CD14-positive monocyte (primary cell): Measurements from ENCODE around the gene MMP1. TPM values are rescaled to one million over a fixed set of nuclear protein-coding genes. Genes with fewer than 3 reads are reported as not detected.

ENCODE experiments used
- DNase-seq, 3 donors: peaks; one replicate each; pipeline ENCODE4 v3.0.0-alpha.2; 2011 to 2022
- H2AFZ ChIP-seq: 2 replicates; pipeline ENCODE4 v1.6.0; 2012; ENCODE audit warnings: mild to moderate bottlenecking, low read depth, low read length, inconsistent platforms; ENCODE audit not compliant: insufficient read depth, poor library complexity, severe bottlenecking
- H3K27ac ChIP-seq, 2 donors: 1 replicate in 1 of 2; 2 replicates in 1 of 2; pipeline ENCODE4 v1.5.1; 2012 to 2013; ENCODE audit warnings: low read length in 2 of 2, control low read depth in 1 of 2, inconsistent platforms in 1 of 2, low read depth in 1 of 2, mild to moderate bottlenecking in 1 of 2
- H3K27me3 ChIP-seq, 2 donors: one replicate each; pipeline versions ENCODE4 v1.6.0 to v1.6.1; 2011 to 2013; ENCODE audit warnings: low read length in 2 of 2; ENCODE audit not compliant: control insufficient read depth in 2 of 2, insufficient read depth in 2 of 2
- H3K36me3 ChIP-seq, 2 donors: replicated peaks in 1 of 2; 1 replicate in 1 of 2; 2 replicates in 1 of 2; pipeline versions ENCODE4 v1.5.1 to v1.6.1; 2012 to 2013; ENCODE audit warnings: low read length in 2 of 2, control low read depth in 1 of 2, inconsistent platforms in 1 of 2, mild to moderate bottlenecking in 1 of 2; ENCODE audit not compliant: insufficient read depth in 2 of 2, control insufficient read depth in 1 of 2
- H3K4me1 ChIP-seq, 2 donors: 1 replicate in 1 of 2; 2 replicates in 1 of 2; pipeline versions ENCODE4 v1.5.1 to v1.6.1; 2012 to 2013; ENCODE audit warnings: low read length in 2 of 2, control low read depth in 1 of 2, inconsistent platforms in 1 of 2, mild to moderate bottlenecking in 1 of 2, moderate library complexity in 1 of 2; ENCODE audit not compliant: insufficient read depth in 2 of 2, control insufficient read depth in 1 of 2
- H3K4me2 ChIP-seq: replicated peaks from 2 replicates; pipeline ENCODE3; 2012; ENCODE audit warnings: low read length, moderate library complexity, mild to moderate bottlenecking; ENCODE audit not compliant: poor library complexity, severe bottlenecking; ENCODE audit errors: extremely low read depth
- H3K4me3 ChIP-seq, 3 experiments: fragments of 200-600 bp in 1 of 3; sonication (generic) in 1 of 3; replicated peaks in 1 of 3; 1 replicate in 2 of 3; 2 replicates in 1 of 3; pipeline ENCODE4 v1.5.1; 2011 to 2013; ENCODE audit warnings: low read length in 3 of 3, mild to moderate bottlenecking in 3 of 3, control low read depth in 2 of 3, low read depth in 2 of 3, inconsistent platforms in 1 of 3, moderate library complexity in 1 of 3
- H3K79me2 ChIP-seq: 2 replicates; pipeline ENCODE4 v1.6.0; 2012; ENCODE audit warnings: mild to moderate bottlenecking, control low read depth, inconsistent platforms, low read length, moderate library complexity; ENCODE audit not compliant: insufficient read depth
- H3K9ac ChIP-seq: 2 replicates; pipeline ENCODE4 v1.6.0; 2017; ENCODE audit warnings: low read length, mild to moderate bottlenecking; ENCODE audit not compliant: insufficient read depth, poor library complexity, severe bottlenecking
- H3K9me3 ChIP-seq, 2 donors: replicated peaks in 1 of 2; 1 replicate in 1 of 2; 2 replicates in 1 of 2; pipeline versions ENCODE4 v1.5.1 to v1.6.1; 2012 to 2013; ENCODE audit warnings: low read length in 2 of 2, control low read depth in 1 of 2; ENCODE audit not compliant: control insufficient read depth in 1 of 2, insufficient read depth in 1 of 2
- H4K20me1 ChIP-seq: 2 replicates; pipeline ENCODE4 v1.6.0; 2012; ENCODE audit warnings: mild to moderate bottlenecking, low read length, control low read depth, moderate library complexity; ENCODE audit not compliant: insufficient read depth
- H3K27ac Mint-ChIP-seq, 7 donors: one replicate each; pipeline ENCODE4 v1.8.0; 2020; ENCODE audit warnings: mild to moderate bottlenecking in 7 of 7, mixed read lengths in 7 of 7, moderate library complexity in 6 of 7, inconsistent platforms in 2 of 7
- H3K27me3 Mint-ChIP-seq, 3 donors: one replicate each; pipeline ENCODE4 v1.8.0; 2021 to 2022; ENCODE audit warnings: low read depth in 3 of 3, mild to moderate bottlenecking in 3 of 3, mixed read lengths in 3 of 3, moderate library complexity in 3 of 3, inconsistent platforms in 1 of 3
- H3K36me3 Mint-ChIP-seq, 2 donors: one replicate each; pipeline ENCODE4 v1.8.0; 2020; ENCODE audit warnings: mixed read lengths in 2 of 2, inconsistent platforms in 1 of 2, mild to moderate bottlenecking in 1 of 2
- H3K4me1 Mint-ChIP-seq: one replicate; pipeline ENCODE4 v1.8.0; 2020; ENCODE audit warnings: mild to moderate bottlenecking, mixed read lengths
- H3K4me3 Mint-ChIP-seq, 2 donors: one replicate each; pipeline ENCODE4 v1.8.0; 2020; ENCODE audit warnings: mild to moderate bottlenecking in 2 of 2, mixed read lengths in 2 of 2, moderate library complexity in 1 of 2
- H3K9me3 Mint-ChIP-seq, 7 donors: one replicate each; pipeline ENCODE4 v1.8.0; 2020 to 2022; ENCODE audit warnings: mixed read lengths in 7 of 7, mild to moderate bottlenecking in 6 of 7, moderate library complexity in 6 of 7, inconsistent platforms in 2 of 7
- WGBS: methylation state at CpG from one replicate; pipeline ENCODE4 v1.1.5; 2013; ENCODE audit warnings: missing lambda C conversion rate; ENCODE audit not compliant: insufficient coverage; 5-methylcytosine and 5-hydroxymethylcytosine counted together
- intact Hi-C, 2 donors: fragments of 100-400 bp; cut with micrococcal nuclease; formaldehyde crosslinking; loops; one replicate each; pipeline versions ENCODE4 v1.15.0 to v1.15.1; 2023
- polyA plus RNA-seq, 3 donors: library from polyadenylated mRNA; depleted of rRNA in 1 of 3; unstranded in 2 of 3; stranded (reverse) in 1 of 3; fragments of 300-500 nt in 2 of 3; fragments of >200 nt in 1 of 3; fragmentation: Illumina TruSeq in 2 of 3; gene quantifications; 1 replicate in 2 of 3; 2 replicates in 1 of 3; pipeline ENCODE4 v1.2.3, GENCODE V29; 2012 to 2021
- TF ChIP-seq, protein P1 (sequence below): fragments of 200-600 bp; IDR thresholded peaks from one replicate; pipeline ENCODE4 v1.8.0; 2022; ENCODE audit warnings: antibody characterized with exemption, mild to moderate bottlenecking

The MMP1 gene
- polyA plus RNA-seq, 3 donors, result not detected

DNA sequence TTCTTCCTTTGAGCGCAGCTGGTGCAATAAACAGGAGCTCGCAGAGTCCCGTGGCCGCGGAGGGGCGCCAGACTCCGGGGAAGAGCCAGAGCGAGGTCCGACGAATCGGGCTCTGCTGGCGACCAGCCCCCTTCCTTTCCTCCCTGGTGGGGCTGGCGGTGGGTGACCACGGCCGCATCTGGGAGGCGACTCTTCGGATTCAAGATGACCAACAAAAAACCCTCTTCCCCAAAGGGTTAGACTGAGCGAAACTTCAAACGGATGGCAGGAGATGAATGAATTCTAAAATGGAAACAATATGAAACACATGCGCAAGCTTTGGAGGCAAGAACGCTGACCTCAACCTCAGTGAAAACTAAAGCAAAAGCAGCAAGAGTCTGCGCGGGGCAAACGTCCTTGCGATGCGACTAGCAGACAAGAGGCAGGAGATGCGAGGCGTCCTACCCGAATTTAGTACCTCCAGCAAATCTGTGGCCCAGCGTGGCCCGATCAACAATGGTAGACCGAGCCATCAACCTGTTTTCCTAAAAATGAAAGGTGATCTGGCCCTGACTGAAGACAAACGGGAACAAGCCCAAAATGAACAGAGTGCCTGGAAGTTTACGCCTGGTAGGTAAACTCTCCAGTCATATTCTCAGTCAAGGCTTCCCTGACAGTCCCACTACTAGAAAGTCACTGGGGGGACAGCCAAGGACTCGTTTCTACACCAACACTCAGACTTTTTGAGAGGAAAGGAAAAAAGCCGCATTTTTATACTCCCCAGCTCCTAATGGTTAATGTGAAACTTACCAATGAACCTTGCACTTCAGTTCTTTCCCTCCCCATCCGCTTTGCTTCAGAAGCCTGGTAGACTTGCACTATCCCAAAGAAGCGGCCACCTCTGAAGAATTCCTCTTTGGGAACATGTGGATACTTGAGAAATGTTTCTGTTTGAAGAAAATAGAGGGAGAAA is 33.8 kb upstream of the MMP1 start:
- DNase-seq, result no peak
- Histone ChIP-seq H3K27me3 (peaks cover 22 to 32% of the 10 kb centered on the region in 2 donors), H2AFZ (no peak overlapping the region), H3K9me3 (peaks cover 0 to 4% of the 10 kb centered on the region in 2 donors), H3K4me2 (no peak overlapping the region), H3K4me1 (no peaks in the 10 kb centered on the region), H3K36me3 (no peaks in the 10 kb centered on the region), H3K9ac (no peak overlapping the region), H3K4me3 (no peak overlapping the region), H3K27ac (no peak overlapping the region), H4K20me1 (no peaks in the 10 kb centered on the region), H3K79me2 (no peaks in the 10 kb centered on the region)
- WGBS, result 43% methylated on average over 24 of the region's 38 CpGs
- intact Hi-C loops, result no loop called here
- Mint-ChIP-seq H3K9me3 (peaks cover 0 to 2% (median 0%) of the 10 kb centered on the region in 7 donors), H3K4me1 (no peaks in the 10 kb centered on the region), H3K36me3 (no peaks in the 10 kb centered on the region), H3K27me3 (peaks cover 27 to 35% (median 29%) of the 10 kb centered on the region in 3 donors), H3K4me3 (peak overlapping the region in 1 of 2 donors; percentile 81), H3K27ac (no peak overlapping the region)
- TF ChIP-seq, protein P1, sequence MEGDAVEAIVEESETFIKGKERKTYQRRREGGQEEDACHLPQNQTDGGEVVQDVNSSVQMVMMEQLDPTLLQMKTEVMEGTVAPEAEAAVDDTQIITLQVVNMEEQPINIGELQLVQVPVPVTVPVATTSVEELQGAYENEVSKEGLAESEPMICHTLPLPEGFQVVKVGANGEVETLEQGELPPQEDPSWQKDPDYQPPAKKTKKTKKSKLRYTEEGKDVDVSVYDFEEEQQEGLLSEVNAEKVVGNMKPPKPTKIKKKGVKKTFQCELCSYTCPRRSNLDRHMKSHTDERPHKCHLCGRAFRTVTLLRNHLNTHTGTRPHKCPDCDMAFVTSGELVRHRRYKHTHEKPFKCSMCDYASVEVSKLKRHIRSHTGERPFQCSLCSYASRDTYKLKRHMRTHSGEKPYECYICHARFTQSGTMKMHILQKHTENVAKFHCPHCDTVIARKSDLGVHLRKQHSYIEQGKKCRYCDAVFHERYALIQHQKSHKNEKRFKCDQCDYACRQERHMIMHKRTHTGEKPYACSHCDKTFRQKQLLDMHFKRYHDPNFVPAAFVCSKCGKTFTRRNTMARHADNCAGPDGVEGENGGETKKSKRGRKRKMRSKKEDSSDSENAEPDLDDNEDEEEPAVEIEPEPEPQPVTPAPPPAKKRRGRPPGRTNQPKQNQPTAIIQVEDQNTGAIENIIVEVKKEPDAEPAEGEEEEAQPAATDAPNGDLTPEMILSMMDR, result no peak

DNA sequence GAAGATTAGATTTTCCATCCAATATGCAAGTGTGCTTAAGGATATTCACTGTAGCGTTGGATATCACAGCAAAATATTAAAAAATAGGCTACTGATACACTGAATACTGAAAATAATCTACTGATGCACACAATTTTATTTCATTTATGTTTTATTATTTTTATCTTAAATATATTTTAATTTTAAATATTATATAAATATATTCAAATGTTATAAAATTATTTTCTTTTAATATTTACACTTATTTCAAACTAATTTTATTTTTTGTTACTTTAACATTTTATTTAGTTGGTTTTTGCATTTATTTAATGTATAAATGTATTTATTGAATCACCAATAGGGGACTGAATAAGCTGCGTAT is 33.1 kb upstream of the MMP1 start:
- Histone ChIP-seq H3K9ac (no peak overlapping the region), H3K9me3 (peaks cover 3 to 4% of the 10 kb centered on the region in 2 donors), H4K20me1 (no peaks in the 10 kb centered on the region), H3K27me3 (peaks cover 22 to 32% of the 10 kb centered on the region in 2 donors), H3K79me2 (no peaks in the 10 kb centered on the region), H3K36me3 (no peaks in the 10 kb centered on the region), H3K4me2 (no peak overlapping the region), H3K27ac (no peak overlapping the region), H3K4me3 (no peak overlapping the region), H3K4me1 (no peaks in the 10 kb centered on the region), H2AFZ (no peak overlapping the region)
- intact Hi-C loops, result no loop called here
- Mint-ChIP-seq H3K36me3 (no peaks in the 10 kb centered on the region), H3K27ac (no peak overlapping the region), H3K4me3 (no peak overlapping the region), H3K27me3 (peaks cover 27 to 37% (median 29%) of the 10 kb centered on the region in 3 donors), H3K9me3 (peaks cover 0 to 6% (median 0%) of the 10 kb centered on the region in 7 donors), H3K4me1 (no peaks in the 10 kb centered on the region)
- TF ChIP-seq, protein P1, result no peak
- WGBS, result no CpG with 5 or more reads among the region's 2 CpGs
- DNase-seq, result no peak
